NCI-H774 (cell line): Measurements from ENCODE around the gene OR2T5.
"Not testable (repeated sequence)": the region's sequence is repeated elsewhere in the genome, so short reads cannot be mapped to it uniquely, and the experiment has no call there.

Experiments used
- DNase-seq: peaks from one replicate; lab custom pipeline; 2025; lab: John Stamatoyannopoulos, UW

The OR2T5 gene, protein sequence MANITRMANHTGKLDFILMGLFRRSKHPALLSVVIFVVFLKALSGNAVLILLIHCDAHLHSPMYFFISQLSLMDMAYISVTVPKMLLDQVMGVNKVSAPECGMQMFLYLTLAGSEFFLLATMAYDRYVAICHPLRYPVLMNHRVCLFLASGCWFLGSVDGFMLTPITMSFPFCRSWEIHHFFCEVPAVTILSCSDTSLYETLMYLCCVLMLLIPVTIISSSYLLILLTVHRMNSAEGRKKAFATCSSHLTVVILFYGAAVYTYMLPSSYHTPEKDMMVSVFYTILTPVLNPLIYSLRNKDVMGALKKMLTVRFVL

DNA sequence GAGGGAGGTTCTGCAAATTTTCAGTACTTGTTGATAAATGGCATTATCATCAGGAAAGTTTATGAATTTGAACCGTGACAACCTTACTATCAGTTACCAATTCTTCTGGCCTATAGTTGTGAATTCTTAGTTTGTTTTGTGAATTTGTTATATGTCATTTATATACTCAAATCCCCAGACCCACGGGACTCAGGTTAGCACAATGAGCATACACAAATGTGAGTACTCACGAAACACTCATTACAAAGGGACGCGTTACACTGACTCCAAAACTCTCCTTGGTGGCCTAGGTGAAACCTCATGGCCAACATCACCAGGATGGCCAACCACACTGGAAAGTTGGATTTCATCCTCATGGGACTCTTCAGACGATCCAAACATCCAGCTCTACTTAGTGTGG, at the start of gene OR2T5:
Gene OR2T5 (plus strand): TSS at position 301 of the 400 bp plus-strand sequence. CDS start 0 bp downstream, at position 301.
- DNase-seq, result not testable (repeated sequence)

DNA sequence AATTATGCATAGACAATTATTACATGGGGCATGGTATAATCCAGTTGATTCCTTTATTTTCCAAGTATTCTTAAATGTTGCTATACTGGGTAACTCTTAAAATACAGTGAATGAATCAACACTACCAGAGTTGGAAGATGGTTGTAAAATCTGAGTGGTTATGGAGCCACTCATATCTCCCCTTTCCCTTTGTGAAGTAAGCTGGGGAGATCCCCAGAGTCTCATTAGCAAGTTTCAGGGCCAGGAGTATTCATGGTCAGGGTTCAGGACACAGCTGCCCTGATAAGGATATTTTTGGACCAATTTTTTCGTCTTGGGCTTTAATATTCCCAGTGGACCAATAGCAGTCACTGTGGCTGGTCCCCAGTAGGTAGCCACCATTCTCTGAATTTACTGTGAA, 49.7 kb upstream of the OR2T5 start:
- not testable (repeated sequence) for DNase-seq

DNA sequence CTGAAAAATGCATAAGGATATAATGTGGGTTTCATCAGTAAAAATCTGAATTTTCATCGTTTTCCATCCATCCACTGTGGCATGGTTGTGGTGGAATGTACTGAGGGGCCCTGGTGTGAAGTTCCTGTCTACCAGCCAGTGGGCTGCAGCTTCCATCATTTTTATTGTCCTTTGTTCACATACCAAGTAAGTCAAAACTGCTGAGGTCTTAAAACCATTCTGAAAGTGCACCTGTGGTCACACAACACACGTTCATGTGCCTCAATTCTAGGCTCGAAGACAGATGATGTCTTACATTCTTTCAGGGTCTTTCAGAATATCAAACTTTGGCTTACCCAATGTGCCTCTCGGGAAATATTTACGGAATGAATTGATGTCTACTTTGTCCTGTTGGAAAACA, 49.1 kb upstream of the OR2T5 start:
- not testable (repeated sequence) for DNase-seq

DNA sequence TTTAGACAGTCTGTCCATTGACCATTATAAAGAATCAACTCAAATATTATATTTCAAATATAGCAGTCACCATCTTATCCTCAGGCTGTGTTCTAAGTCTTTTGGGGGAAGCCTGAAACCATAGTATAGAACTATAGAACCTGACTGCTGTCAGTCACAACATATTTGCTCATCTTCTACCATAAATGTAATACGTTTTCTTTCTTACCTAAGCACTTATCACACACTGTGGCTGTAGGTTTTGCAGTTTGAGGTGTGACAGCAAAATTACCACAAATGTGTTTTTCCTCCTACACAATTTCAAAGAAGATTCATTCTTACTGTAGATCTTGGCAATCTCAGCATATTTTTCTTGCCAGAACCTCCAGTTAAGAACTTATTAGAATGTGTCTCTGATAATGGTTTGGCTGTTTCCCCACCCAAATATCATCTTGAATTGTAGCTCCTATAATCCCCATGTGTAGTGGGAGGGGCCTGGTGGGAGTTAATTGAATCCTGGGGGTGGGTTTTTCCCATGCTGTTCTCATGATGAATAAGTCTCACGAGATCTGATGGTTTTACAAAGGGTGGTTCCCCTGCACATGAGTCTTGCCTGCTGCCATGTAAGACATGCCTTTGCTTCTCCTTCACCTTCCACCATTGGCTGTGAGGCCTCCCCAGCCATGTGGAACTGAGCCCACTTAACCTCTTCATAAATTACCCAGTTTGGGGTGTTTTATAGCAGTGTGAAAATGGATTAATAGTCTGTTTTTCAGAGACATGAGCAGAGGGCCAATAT, 45.7 kb upstream of the OR2T5 start:
- not testable (repeated sequence) for DNase-seq

DNA sequence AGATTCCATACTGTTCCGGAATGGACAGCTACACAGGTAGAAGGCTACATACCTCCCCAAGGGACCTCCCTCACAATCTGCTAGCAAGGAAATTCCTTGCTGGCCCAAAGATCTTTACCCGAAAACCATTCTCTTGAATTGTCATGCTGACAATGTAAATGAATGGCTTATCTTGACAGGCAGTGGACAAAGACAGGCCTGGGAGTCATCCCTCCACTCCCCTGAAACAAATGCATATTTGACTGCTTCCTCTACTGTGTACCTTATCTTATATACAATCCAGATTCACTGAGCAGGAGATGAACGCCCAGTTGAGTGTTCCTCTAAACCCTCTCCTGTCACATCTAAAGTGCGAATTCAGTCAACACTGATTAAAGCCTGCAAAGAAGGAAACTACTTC, 43.8 kb upstream of the OR2T5 start:
- not testable (repeated sequence) for DNase-seq

DNA sequence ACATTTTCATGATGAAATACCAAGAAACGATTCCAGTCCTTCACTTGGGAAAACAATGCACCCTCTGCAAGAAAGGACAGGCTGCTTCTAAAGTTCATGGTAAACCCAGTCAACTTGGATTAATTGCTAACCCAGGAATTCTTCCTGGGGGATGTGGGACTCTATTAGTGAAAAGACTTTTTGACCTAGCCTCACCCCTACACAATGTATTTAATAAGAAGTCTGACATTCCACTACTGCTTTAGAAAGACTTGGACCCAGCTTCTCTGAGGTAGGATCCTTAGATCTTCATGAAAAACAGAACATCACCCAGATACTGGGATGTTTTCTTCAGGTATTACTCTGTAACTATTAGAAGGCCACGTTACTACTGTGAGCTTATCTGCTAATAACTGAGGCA, 43.0 kb upstream of the OR2T5 start, which contains the start of gene OR2T2:
Gene OR2T2 (plus strand): TSS at position 239 of the 400 bp plus-strand sequence. CDS start 7,161 bp downstream, outside the sequence.
- DNase-seq, result not testable (repeated sequence)

DNA sequence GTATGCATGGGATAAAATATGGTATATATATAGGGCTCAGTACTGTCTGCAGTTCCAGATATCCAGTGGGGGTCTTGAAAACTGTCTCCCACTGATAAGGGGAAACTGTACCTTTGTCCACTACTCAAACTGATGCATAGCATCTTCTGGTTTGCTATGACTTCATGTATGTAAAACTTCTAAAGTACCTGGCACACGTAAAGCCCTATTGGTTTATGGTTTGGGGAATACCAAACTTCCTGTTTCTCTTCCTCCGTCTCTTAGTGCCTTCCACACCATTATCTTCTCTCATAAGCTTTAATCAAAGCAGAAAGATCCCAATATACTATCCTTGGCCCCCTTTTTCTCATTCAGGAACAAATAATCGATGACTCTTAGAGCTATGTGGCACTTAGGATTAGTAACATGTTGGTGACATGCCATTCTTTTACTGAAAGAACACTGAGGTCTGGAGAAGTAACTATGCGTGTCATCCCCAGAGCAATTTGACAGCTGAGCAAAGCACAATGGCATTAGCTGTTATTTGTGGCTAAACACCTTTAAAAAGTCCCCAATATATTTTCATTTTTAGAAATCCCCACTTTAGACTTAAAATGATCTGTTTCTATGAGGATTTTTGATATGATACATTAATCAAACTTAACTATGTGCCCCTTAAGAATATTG, 39.8 kb upstream of the OR2T5 start:
- not testable (repeated sequence) for DNase-seq

DNA sequence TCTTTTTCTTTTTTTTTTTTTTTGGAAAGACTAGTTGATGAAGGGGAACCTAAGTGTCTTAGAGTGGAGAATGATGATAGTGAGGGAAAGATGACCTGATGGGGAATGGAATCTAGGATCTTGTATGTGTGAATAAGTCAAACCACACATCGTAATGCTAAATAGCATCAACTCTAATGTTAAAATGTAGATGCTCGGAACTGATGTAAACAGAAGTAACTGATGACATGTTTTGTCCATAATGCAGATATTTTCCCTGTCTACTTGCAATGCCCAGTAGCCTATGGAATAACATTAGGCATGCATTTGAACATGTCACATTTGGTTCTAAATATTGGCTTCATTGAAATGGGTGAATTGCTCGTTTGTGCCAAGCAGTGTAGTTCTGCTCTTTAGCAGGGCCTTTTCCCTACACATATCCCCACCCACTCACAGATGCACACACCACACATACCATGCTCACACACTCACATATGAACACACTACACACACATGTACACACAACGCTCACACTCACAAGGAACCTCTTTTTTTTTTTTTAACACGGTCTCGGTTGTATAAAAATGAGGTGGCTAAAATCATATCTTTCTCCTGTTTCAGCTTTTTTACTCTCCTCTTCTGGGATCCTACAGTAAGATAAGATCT, 38.4 kb upstream of the OR2T5 start:
- DNase-seq, result not testable (repeated sequence)

DNA sequence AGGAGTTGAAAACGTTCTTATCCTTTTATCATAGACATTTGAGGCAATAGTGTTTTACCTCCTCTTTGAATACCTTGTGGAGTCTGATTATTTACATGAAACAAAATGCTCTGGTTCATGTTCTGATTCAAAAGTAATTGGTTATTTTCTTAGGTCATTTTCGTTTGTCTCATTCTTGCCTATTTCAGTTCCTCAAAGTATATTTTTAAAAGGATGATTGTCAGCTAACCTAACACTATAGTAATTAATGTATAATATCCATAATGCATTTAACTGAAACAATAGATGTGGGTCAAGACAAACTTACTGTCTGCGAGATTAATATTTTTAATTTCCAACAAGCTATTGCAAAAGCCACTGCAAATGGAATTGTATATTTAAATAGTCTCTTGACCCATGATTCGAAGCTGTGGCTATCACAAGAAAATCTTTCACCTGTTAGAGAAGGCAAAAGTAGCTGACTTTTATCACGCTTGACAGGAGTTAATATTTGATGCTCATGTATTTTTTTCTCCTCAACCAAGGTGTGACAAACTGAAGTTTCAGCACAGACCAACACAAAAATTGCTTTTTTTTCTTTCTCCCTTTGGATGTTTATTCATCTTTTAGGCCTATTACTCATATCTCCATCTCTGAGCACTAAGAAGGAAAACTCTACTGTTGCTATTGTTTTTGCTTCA, 37.8 kb upstream of the OR2T5 start:
- not testable (repeated sequence) for DNase-seq

DNA sequence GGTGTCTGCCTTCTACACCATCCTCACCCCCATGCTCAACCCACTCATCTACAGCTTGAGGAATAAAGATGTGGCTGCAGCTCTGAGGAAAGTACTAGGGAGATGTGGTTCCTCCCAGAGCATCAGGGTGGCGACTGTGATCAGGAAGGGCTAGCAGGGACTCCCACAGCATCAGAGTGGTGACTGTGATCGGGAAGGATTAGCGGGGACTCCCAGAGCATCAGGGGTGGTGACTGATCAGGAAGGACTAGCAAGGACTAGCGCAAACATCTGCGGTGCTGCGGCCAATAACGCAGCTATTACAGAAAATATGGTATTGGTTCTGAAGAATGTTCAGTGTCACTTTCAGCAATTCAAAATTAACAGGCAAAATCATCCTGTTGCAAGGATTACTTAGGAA, 34.8 kb upstream of the OR2T5 start:
- not testable (repeated sequence) for DNase-seq

DNA sequence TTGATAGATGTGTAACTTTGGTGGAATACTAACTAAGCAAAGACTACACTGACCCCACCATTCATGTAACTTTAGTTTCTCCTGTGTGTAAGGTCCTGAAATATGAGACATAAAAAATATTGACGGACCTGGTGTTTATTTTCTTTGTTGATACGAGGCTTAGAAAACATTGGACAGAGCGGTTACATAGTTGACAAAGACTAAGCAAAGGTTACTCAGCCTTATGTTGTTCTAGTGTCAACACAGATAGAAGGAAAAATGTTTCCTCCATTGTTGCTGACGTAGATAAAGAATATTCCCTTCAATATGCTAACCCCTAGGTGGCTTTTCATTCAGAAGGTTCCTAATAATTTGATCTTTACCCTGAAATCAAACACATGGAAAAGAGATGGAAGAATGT, 33.3 kb upstream of the OR2T5 start:
- not testable (repeated sequence) for DNase-seq

DNA sequence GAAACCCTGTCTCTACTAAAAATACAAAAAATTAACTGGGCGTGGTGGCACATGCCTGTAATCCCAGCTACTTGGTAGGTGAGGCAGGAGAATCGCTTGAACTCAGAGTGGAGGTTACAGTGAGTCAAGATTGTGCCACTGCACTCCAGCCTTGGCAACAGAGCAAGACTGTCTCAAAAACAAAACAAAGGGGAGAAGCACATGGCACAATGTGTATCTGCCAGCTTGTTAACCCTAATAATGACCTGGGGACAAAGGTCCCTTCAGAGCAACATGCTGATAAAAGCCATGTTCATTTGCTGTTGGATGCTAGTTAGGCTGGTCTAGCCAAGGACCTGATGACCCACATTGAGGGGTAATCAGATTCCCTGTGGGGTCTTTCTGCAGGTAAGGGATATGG, 31.8 kb upstream of the OR2T5 start:
- DNase-seq, result not testable (repeated sequence)

DNA sequence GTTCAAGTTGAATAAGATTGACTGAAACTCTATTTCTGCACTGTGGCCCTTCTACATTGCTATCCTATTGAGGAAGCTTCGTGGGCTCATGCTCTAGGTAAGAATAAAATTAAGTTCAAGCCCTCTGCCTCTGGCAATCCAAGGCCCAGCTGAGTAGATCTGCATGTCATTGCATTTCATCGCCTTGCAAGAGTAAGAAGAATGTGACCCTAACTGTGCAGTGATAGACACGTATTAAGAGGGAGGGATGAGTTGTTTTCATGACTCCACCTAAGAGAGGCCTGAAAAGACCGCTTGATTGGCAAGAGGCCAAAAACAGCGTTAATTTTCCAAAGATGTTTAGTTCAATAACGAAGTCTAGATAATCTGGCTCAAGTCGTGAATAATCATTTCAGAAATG, 29.3 kb upstream of the OR2T5 start:
- DNase-seq, result not testable (repeated sequence)

DNA sequence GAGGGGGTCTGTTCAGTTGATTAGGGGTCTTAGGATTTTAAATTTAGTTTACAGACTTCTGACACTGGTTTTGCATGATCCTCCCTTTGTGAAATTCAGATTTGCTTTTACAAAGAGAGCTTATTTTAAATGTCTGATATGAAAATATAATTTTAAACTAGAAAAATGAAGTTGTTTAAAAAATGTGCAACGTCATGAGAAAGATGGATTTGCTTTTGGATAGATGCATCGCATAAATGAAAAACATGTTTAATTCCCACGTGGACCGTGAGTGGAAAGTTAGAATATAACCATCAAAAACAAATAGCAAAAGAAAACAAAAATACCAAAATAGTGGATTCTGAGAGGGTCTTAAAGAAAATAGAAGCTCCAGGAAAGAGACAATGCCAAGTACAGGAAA, 17.2 kb upstream of the OR2T5 start:
- DNase-seq, result no peak

DNA sequence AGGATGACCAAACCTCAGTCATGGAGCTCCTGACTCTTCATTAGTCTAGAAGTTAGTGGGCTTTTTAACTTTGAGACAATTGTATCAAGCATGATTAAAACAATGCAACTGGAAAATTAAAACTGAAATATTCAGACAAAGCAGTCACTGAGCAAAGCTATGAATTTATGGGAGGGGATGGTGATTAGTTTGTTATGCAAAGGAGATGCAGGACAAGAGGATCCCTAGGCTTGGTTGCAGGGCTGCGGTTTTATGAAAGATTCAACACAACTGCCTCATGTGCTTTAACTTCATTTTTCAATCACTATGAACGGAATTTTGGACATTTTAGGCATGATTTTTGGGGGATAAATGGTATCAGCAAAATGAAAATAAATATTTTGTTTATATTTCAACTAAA, 16.3 kb upstream of the OR2T5 start:
- not testable (repeated sequence) for DNase-seq

DNA sequence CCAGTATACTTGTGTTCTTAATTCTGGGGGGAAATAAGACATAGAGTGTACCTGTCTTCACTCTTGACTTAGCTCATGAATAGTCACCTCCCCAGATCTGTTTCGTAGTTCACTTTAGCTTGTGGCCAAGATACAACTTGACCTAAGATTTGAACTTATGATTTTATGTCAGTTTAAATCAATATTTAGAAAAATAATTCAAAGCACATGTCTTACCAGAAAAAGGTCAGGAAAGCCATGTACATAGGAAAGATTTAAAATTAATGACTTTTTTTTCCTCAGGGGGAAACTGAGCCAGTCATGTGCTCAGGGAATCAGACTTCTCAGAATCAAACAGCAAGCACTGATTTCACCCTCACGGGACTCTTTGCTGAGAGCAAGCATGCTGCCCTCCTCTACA, 15.3 kb upstream of the OR2T5 start, which contains the start of gene OR2T3:
Gene OR2T3 (plus strand): TSS at position 301 of the 400 bp plus-strand sequence. CDS start 0 bp downstream, at position 301.
- DNase-seq, result not testable (repeated sequence)

DNA sequence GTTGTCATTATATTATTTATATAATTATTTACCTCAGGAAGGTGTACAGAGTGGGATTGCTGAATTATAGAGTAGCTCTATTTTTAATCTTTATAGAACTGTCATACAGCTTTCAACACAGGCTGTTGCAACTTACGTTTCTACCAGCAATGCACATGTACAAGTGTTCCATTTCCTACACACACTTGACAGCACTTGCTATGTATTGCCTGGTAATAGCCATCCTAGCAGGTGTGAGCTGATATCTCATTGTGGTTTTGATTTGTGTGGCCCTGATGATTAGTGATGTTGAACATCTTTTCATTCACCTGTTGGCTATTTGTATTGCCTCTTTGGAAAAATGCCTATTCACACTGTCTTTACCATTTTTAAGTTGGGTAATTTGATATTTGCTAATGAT, 12.7 kb upstream of the OR2T5 start:
- not testable (repeated sequence) for DNase-seq

DNA sequence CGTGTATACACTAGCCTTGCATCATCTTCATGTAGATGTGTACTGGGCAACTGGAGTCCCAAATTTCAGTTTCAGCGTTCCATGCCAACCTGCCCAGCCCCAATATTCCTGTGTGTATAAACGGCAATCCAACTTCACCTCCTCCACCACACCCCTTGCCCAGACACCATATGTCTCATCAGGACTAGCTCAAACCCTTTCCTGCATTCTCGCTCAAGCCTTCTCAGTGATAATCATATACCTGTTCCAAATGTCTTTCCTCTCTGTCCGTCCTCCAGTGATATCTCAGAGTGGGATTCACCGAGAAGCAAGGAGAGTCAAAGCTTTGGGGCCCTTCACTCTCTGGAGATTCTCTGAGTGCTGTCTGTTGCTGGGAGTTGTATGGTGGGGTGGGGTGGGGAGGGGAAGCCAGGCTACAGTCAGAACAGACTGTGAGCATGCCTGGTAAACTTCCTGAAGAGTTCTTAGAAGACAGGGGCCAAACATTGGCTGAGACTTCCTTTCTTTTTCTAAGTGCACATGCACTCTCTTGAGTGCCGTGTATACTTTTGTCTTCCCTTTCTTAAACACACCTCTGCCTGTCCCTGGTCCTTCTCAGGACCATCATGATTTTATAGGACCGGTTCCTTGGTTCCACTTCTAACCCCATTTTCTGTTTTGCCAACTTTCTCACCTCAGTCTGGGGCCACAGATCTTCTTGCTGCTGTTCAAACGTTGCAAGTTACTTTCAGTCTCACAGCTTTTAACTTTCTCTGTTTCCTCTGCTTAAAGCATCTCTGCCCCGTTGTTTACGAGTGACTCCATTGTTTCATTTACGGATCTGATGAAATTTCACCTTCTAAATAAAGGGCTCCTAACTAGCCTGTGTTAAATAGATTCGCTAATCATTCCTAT, 6.5 kb upstream of the OR2T5 start:
- DNase-seq, result not testable (repeated sequence)

DNA sequence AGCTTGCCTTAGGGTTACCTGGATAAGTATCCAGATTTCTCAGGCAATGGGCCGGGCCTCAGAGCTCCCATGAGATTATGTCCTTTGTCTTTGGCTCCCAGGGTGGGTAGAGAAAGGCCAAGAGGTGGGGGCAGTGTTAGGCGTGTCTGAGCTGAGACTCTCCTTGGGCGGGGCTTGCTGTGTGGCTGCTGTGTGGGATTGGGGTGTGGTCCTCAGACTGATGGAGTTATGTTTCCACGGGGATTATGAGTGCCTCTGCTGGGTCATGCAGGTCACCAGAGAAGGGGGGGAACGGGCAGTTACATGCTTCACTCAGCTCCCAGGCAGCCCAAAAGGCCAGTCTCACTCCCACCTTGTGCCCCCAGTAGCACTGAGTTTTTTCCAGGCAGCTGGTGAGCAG, 8.3 kb downstream of the OR2T5 start:
- DNase-seq, result not testable (repeated sequence)
